Hypothalamus (tissue), 51 donors: ENCODE measurements around the gene C16orf54.
"Not testable (repeated sequence)": the region's sequence is repeated elsewhere in the genome, so short reads cannot be mapped to it uniquely, and the experiment has no call there.

Experiments used
- DNase-seq, 51 donors: peaks; one replicate each; lab custom pipeline; 2025; lab: John Stamatoyannopoulos, UW

The C16orf54 gene, protein sequence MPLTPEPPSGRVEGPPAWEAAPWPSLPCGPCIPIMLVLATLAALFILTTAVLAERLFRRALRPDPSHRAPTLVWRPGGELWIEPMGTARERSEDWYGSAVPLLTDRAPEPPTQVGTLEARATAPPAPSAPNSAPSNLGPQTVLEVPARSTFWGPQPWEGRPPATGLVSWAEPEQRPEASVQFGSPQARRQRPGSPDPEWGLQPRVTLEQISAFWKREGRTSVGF

DNA sequence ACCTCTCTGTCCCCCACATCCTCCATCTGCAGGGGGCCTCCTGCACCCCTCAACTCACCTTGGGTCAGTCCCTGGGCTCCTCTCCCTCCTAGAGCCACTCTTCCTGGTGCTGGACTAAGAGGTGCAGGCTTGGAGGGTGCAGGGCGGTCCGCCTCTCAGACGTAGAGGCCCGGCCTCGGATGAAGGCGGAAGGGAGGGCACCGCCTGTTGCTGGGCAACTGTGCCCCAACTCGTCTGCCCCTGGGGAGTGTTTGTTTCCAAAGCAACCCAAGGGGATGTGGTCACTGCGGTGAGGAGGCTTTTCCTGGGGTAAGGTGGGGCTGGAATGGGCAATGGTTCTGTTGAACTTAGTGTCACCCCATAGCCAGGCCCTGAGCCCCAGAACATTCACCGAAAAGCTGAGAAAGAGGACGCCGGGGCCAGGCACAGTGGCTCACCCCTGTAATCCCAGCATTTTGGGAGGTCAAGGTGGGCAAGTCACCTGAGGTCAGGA is at the start of gene C16orf54:
Gene C16orf54 (minus strand): TSS at position 138 of the 493 bp plus-strand sequence. CDS start 1,039 bp downstream, outside the sequence.
- peak in 32 of 51 donors; percentile 1 to 48 (median 19) for DNase-seq

DNA sequence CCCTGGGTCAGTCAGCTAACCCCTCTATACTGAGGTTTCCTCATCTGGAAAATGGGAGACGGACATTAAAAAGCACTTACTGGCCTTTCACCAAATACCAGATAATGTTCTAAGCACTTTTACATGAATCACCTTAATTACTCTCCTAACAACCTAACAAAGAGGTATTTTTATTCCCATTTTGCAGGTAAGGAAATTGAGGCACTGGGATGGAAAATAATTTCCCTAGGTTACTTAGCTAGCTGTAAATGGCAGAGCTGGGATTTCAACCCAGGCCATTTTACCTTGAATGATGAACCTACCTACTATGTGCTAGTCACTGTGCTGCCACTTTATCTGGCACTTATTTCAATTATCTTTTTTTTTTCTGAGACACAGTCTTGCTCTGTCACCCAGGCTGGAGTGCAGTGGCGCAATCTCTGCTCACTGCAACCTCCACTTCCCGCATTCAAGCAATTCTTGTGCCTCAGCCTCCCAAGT is 48.5 kb upstream of the C16orf54 start:
- no peak for DNase-seq

DNA sequence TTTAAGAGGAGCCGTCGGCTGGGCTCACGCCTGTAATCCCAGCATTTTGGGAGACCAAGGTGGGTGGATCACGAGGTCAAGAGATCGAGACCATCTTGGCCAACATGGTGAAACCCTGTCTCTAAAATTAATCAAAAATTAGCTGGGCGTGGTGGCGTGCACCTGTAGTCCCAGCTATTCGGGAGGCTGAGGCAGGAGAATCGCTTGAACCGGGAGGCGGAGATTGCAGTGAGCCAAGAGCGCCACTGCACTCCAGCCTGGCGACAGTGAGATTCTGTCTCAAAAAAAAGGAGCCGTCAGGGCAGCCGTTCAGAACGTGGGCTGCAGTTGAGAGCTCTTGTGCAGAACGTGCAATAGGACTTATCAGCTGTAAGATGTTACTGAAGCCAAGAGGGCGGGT is 47.4 kb upstream of the C16orf54 start:
- not testable (repeated sequence) for DNase-seq

DNA sequence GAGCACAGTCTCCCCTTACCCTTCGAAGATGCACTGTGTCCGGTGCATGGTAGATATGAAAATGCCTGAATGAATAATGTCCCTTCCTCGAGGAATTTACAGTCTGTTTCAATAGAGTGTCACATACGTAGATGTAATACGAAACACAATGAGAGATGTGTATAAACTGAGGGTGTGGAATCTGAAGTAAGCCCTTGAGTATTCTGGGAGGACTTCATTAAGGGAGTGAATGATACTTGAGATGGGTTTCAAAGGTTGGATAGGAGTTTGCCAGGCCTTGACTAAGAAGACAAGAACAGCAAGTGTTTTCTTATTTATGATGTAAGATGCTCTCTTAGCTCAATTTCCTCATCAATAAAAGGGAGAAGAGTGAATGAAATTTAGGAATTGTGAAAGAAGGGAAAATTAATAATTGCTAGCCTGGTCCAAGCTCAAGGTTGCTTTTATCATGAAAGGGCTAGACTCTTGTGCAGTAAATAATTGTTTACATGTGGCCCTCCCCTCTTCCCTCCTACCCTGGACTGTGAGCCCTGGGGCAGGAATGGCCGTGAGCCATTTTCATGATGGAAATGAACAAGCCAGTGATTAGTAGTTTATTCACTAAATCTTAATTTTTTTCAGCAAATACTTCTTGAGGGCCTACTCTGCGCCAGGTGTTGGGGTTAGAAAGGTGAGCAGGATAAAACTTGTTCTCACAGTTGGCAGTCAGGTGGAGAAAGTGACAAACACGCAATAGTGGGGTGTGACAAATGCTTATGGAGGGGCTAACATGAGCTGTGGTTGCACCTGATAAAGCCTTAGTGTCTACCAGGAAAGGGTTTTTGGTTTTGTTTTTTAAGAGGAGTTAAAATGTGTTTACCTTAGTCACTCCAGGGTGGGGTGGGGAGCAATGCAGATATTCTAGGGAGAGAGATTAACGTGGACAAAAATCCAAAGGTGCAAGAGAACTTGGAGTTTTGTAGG is 46.3 kb upstream of the C16orf54 start:
- DNase-seq: no peak

DNA sequence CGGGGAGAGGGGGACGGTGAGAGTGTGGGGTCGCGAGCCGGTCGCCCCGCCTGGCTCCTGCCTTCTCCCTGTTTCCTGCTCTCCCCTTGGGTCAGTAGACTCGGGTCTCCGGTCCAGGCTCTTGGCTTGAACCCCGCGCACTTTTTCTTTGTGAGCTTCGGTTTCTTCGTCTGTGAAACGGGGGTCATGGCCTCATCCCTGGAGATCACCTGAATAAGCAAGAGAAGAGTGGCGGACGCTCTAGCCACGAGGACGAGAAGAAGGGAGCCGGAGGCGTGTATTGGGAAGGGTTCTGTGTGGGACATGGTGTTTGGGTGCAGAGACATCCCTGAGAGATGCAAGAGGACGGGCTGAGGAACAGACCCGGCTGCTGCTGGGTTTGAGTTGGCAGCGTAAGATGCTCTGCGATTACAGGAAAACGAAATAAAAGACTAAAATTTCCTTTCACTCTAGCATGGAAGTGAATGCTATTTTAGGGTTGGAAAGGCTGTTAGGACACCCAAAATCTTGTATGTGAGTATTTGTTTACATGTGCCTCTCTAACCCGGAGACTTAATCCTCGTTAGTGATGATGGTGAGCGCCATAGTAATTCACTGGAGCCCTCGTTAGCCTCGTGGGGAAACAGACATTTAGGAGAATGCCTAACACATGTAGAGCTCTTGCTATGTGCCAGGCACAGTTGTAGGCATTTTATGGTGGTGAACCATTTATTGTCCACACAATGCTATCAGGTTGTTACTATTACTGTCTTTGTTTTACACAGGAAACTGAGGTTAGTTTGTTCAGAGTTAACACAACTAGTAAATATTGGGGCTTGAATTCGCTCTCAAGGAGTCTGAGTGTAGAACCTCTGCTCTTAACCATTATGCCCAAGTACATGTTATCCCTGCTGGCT is 45.4 kb upstream of the C16orf54 start:
- DNase-seq: peak in 1 of 51 donors; percentile 29

DNA sequence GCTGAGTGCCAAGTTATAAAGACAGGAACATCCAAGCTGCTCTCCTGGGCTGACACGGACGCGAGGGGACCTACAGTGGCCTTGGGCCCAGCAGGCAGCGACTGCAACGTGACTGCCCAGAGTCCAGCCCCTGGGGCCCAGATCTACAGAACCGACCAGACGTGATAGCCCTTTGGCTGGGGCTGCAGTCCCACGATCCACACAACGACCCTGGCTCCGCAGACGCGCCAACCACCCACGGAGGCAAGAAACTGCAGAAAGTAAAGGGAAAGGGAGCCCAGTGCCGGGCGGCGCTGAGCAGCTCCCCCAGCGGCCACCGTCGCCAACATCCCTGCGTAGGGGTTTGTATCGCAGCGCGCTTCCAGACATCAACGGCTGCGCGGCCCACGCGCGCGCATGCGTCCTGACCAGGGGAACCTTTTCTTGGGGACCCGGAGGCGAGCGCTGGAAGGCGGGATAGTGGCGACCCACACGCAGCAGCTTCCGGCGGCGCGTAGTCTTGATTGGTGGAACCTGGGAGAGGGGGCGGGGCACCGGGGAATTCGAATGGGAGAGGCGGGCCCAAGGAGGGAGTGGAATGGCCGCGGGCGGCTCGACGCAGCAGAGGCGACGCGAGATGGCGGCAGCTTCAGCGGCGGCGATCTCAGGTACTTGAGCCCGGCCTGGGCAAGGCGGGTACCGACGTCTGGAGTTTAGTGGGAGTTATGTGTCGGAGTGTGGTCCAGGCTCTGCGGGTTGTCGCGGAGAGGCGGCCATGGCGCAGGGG is 44.6 kb upstream of the C16orf54 start, which contains the start of gene KIF22:
Gene KIF22 (plus strand): TSS at position 569 of the 766 bp plus-strand sequence. CDS start 9 bp downstream, at position 578.
- peak; percentile 83 to 100 (median 98) for DNase-seq

DNA sequence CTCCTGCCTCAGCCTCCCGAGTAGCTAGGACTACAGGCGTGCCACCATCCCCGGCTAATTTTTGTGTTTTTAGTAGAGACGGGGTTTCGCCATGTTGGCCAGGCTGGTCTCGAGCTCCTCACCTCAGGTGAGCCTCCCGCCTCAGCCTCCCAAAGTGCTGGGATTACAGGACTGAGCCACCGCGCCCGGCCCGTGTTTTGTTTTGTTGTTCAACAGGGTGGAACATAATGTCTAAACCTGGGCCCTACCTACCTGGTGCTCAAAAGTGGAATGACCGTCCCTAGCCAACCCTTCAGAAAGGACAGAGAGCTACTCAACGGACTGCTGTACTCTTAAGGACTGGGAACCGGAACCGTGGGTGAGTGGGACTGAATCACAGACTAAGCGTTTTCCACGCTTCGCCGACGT is 44.0 kb upstream of the C16orf54 start:
- no peak for DNase-seq

DNA sequence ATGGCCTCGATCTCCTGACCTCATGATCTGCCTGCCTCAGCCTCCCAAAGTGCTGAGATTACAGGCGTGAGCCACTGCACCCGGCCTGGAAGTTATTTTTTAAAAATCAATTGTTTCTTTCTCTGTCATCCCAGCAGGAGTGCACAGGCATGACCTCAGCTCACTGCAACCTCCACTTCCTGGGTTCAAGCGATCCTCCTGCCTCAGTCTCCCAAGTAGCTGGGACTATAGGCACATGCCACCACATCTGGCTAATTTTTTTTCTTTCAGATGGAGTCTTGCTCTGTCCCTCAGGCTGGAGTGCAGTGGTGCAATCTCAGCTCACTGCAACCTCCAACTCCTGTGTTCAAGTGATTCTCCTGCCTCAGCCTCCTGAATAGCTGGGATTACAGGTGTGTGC is 41.4 kb upstream of the C16orf54 start:
- DNase-seq: not testable (repeated sequence)

DNA sequence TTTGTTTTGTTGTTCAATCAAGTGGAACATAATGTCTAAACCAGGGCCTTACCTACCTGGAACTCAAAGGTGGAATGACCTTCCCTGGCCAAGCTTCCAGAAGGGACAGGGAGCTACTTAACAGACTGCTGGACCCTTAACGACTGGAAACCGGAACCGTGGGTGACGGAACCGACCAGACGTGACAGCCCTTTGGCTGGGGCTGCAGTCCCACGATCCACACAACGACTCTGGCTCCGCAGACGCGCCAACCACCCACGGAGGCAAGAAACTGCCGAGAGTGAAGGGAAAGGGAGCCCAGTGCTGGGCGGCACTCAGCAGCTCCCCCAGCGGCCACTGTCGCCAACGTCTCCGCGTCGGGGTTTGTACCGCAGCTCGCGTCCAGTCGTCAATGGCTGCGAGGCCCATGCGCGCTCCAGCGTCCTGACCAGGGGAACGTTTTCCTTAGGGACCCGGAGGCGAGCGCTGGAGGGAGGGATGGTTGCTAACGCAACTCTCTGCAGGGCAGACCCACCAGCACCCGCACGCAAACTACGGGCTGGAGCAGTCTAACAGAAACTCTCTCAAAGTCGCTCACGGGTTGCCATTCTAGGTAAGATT is 39.2 kb upstream of the C16orf54 start:
- DNase-seq: peak in 47 of 51 donors; percentile 1 to 67 (median 28)

DNA sequence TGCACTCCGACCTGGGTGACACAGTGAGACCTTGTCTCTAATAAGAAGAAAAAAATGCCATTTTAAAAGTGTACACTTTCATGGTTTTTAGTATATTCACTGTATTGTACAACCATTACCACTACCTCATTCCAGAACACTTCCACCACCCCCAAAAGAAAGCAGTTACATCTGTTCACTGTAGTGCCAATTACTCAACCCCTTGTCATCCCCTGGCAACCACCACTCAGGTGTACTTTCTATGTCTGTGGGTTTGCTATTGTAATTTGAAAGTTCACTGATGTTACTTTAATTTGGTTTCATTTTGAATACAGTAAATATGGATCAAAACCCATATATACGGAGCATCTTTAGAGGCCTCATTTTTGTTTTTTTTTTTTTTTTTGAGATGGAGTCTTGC is 38.4 kb upstream of the C16orf54 start:
- no peak for DNase-seq

DNA sequence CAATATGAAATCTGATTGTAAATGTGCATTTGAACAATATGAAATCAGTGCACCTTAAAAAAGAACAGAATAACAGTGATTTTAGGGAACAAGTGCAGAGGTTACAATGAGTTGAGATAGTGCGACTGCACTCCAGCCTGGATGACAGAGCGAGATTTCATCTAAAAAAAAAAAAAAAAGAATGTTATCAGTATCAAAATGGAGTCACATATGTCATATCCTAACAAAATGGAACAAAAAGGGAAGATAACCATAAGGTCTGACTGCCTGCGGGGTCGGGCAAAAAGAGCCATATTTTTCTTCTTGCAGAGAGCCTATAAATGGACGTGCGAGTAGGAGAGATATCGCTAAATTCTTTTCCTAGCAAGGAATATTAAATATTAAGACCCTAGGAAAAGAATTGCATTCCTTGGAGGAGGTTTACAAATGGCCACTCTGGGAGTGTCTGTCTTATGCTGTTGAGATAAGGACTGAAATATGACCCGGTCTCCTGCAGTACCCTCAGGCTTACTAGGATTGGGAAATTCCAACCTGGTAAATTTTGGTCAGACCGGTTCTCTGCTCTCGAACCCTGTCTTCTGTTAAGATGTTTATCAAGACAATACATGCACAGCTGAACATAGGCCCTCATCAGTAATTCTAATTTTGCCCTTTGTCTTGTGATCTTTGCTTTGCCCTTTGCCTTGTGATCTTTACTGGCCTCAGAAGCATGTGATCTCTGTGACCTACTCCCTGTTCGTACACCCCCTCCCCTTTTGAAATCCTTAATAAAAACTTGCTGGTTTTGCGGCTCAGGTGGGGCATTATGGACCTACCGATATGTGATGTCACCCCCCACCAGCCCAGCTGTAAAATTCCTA is 37.5 kb upstream of the C16orf54 start:
- DNase-seq: not testable (repeated sequence)

DNA sequence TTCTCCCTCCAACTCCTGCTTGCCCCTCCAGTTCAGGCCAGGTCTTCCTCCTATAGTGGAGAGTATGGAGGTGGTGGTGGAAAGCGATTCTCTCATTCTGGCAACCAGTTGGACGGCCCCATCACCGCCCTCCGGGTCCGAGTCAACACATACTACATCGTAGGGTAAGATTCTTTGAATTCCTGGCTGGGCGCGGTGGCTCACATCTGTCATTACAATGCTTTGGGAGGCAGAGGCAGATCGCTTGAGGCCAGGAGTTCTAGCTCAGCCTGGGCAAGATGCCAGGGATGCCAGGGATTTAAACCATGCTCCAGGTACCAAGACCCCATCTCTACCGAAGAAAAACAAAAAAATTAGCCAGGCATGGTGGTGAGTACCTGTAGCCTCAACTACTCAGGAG is 33.7 kb upstream of the C16orf54 start:
- DNase-seq: no peak

DNA sequence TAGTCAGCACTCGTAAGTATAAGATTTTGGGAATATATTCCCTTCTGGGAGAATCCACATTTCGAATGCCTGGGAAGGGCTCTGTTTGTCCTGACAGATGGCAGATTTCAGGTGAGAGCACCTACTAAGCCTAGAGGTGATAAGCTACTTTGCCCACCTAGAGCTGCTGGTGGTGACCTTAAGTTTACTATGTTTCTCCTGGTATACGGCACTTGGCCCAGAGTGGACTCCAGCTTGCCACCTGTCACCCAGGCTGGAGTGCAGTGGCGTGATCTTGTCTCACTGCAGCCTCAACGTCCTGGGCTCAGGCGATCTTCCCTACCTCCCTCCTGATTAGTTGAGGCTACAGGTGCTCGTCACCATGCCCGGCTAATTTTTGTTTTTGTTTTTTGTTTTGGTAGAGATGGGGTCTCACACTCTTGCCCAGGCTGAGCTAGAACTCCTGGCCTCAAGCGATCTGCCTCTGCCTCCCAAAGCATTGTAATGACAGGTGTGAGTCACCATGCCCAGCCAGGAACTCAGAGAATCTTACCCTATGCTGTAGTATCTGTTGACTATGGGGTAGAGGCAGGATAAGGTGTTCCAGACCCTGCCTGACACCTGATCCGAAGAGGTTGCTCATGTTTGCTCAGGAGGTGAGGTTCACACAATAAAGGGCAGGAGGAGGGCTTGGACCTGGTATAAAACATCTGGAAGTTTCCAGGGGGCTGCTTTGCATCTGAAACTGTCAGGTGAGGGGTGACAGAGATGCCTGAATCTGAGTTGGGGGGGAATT is 32.0 kb upstream of the C16orf54 start, which contains the start of gene ZG16:
Gene ZG16 (plus strand): TSS at position 681 of the 775 bp plus-strand sequence. CDS start 1,011 bp downstream, outside the sequence.
- DNase-seq: no peak

DNA sequence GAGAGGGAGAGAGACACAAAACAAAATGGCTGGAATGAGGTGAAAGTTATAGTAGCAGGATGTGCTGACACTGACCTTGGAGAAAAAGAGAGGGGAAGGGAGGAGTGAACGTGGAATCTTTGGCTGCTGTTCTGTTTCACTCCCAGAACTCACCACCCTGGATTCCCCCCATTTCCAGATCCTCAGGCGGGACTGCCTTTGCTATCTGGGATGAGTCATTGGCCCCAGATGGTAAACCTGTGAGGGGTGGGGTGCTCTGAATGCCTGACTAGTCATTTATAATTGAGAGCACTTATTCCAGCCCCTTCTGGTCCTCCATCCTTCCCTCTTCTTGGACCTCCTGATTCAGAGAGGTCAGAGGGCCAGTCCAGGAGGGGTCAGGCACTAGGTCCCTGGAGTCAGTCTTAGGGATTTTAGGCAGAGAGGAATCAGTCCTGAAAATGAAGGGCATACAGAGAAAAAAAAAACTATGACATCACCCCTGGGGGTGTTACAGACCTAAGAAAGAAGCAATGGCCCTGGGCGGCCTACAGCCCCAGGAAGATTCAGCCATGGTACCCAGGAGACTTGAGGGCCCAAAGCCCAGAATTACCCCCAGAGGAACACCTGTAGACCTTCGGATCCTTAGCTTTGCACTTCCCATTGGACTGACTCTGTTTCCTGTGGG is 30.1 kb upstream of the C16orf54 start:
- DNase-seq: no peak

DNA sequence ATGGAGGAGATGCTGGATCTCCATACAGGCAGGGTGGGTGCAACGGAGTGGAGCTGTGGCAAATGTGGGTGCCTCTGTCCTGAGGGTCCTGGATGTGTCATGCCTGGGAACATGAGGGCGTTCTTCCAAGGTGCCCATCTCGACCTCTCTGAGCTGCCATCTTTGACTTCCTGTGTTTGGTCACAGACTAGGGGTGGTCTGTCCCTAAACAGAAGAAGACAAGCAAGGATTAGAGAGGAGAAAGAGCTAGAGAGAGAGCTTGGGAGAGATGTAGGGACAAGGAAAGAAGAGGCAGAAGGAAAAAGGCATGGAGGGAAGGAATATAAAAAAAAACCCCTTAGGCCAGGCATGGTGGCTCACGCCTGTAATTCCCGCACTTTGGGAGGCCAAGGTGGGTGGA is 28.9 kb upstream of the C16orf54 start:
- no peak for DNase-seq

DNA sequence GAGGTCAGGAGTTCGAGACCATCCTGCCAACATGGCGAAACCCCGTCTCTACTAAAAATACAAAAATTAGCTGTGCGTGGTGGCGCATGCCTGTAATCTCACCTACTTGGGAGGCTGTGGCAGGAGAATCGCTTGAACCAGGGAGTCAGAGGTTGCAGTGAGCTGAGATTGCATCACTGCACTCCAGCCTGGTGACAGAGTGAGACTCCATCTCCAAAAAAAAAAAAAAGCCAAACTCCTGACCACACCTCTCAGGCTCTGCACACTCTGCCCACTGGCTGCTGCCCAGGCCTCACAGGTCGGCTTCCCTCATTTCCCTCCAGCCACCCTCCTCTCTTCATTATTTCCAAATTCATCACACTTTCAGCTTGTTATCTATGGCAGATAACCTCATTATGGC is 26.5 kb upstream of the C16orf54 start:
- DNase-seq: not testable (repeated sequence)
